SK-N-SH (cell line): Measurements from ENCODE around the gene GHR.

ENCODE experiments used
- CHD2 ChIP-seq: fragments of 150-350 bp; IDR thresholded peaks from 2 replicates; pipeline ENCODE4 v1.6.1; 2018; ENCODE audit warnings: low read length; ENCODE audit not compliant: partially characterized antibody
- CTCF ChIP-seq: fragments of 200-600 bp; sonication (generic); IDR thresholded peaks from 2 replicates; pipeline ENCODE4 v1.6.1; 2017; ENCODE audit warnings: antibody characterized with exemption, mild to moderate bottlenecking, moderate library complexity
- FOSL2 ChIP-seq: IDR thresholded peaks from 2 replicates; pipeline ENCODE4 v1.4.0; 2012; ENCODE audit warnings: low read depth, mild to moderate bottlenecking, moderate library complexity, borderline replicate concordance
- MXI1 ChIP-seq: IDR thresholded peaks from 2 replicates; pipeline ENCODE4 v1.6.1; 2012; ENCODE audit warnings: mild to moderate bottlenecking, low read depth, low read length, improper control_type of control experiment
- POLR2AphosphoS5 ChIP-seq: IDR thresholded peaks from 2 replicates; pipeline ENCODE4 v1.6.1; 2012; ENCODE audit warnings: low read depth, low read length
- RFX5 ChIP-seq: IDR thresholded peaks from 2 replicates; pipeline ENCODE4 v1.6.1; 2012; ENCODE audit warnings: mild to moderate bottlenecking, improper control_type of control experiment, low read length
- SMC3 ChIP-seq: IDR thresholded peaks from 2 replicates; pipeline ENCODE4 v1.6.1; 2012; ENCODE audit warnings: low read depth, low read length, improper control_type of control experiment
- USF2 ChIP-seq: fragments of 150-350 bp; IDR thresholded peaks from 2 replicates; pipeline ENCODE4 v1.6.1; 2017; ENCODE audit warnings: antibody characterized with exemption, low read length, low read depth, borderline replicate concordance
- YY1 ChIP-seq: IDR thresholded peaks from 2 replicates; pipeline ENCODE4 v1.4.0; 2012; ENCODE audit warnings: low read depth, mild to moderate bottlenecking

- TF ChIP-seq CTCF, result no peak
- TF ChIP-seq RFX5, result no peak
- TF ChIP-seq FOSL2, result no peak
- no peak for TF ChIP-seq CHD2
- TF ChIP-seq YY1, result no peak
- TF ChIP-seq SMC3, result no peak
- no peak for TF ChIP-seq USF2
- TF ChIP-seq POLR2AphosphoS5, result no peak
- no peak for TF ChIP-seq MXI1
These were observed 243.6 kb downstream of the GHR start for GRCh38 chr5:42666869-42667268.
